KOPT-K1 (cell line): ENCODE data around the gene NOX5.

Experiments used
- H3K27ac ChIP-seq: fragments of 200-600 bp; sonication (generic); 2 replicates; pipeline ENCODE4 v1.5.1; 2016; ENCODE audit warnings: antibody characterized with exemption, mild to moderate bottlenecking, low read depth, low read length; ENCODE audit not compliant: poor library complexity, severe bottlenecking
- H3K36me3 ChIP-seq: fragments of 200-600 bp; sonication (generic); 2 replicates; pipeline ENCODE4 v1.5.1; 2017; ENCODE audit warnings: antibody characterized with exemption, mild to moderate bottlenecking, low read length, moderate library complexity; ENCODE audit not compliant: insufficient read depth
- H3K9me3 ChIP-seq: fragments of 200-600 bp; sonication (generic); 2 replicates; pipeline ENCODE4 v1.5.1; 2017; ENCODE audit warnings: antibody characterized with exemption, low read length, mild to moderate bottlenecking; ENCODE audit not compliant: insufficient read depth, poor library complexity, severe bottlenecking

The NOX5 gene

GRCh38 chr15:69025320-69025719 lies 10.8 kb downstream of the NOX5 start:
- no peaks in the 10 kb centered on the region for H3K9me3 ChIP-seq
- H3K27ac ChIP-seq, result no peak overlapping the region
- no peaks in the 10 kb centered on the region for H3K36me3 ChIP-seq

GRCh38 chr15:69026355-69026754 lies 11.9 kb downstream of the NOX5 start:
- Histone ChIP-seq H3K9me3 (no peaks in the 10 kb centered on the region), H3K36me3 (no peaks in the 10 kb centered on the region), H3K27ac (no peak overlapping the region)

- no peak overlapping the region for H3K27ac ChIP-seq
- H3K36me3 ChIP-seq, result no peaks in the 10 kb centered on the region
- H3K9me3 ChIP-seq, result no peaks in the 10 kb centered on the region
Measured at GRCh38 chr15:69027976-69028518, 13.6 kb downstream of the NOX5 start.

- Histone ChIP-seq H3K27ac (no peak overlapping the region), H3K36me3 (no peaks in the 10 kb centered on the region), H3K9me3 (no peaks in the 10 kb centered on the region)
Measured at GRCh38 chr15:69031013-69032001, 16.8 kb downstream of the NOX5 start.

- H3K9me3 ChIP-seq, result no peaks in the 10 kb centered on the region
- H3K27ac ChIP-seq, result no peak overlapping the region
Measured at GRCh38 chr15:69032031-69032430, 17.5 kb downstream of the NOX5 start.

GRCh38 chr15:69032703-69033373 lies 18.3 kb downstream of the NOX5 start:
- no peaks in the 10 kb centered on the region for H3K9me3 ChIP-seq
- no peak overlapping the region for H3K27ac ChIP-seq

More at GRCh38 chr15:69032031-69032430, 17.5 kb downstream of the NOX5 start:
- no peaks in the 10 kb centered on the region for H3K36me3 ChIP-seq

GRCh38 chr15:69034352-69034751 lies 19.9 kb downstream of the NOX5 start:
- Histone ChIP-seq H3K27ac (no peak overlapping the region), H3K36me3 (no peaks in the 10 kb centered on the region), H3K9me3 (no peaks in the 10 kb centered on the region)

More at GRCh38 chr15:69032703-69033373, 18.3 kb downstream of the NOX5 start:
- H3K36me3 ChIP-seq, result no peaks in the 10 kb centered on the region

- H3K27ac ChIP-seq, result no peak overlapping the region
- no peaks in the 10 kb centered on the region for H3K9me3 ChIP-seq
- no peaks in the 10 kb centered on the region for H3K36me3 ChIP-seq
Measured at GRCh38 chr15:69035205-69035917, 20.9 kb downstream of the NOX5 start.

GRCh38 chr15:69035918-69036258 lies 21.4 kb downstream of the NOX5 start:
- H3K36me3 ChIP-seq, result no peaks in the 10 kb centered on the region
- H3K27ac ChIP-seq, result no peak overlapping the region
- H3K9me3 ChIP-seq, result no peaks in the 10 kb centered on the region

GRCh38 chr15:69036826-69037225 lies 22.3 kb downstream of the NOX5 start:
- Histone ChIP-seq H3K27ac (no peak overlapping the region), H3K9me3 (no peaks in the 10 kb centered on the region), H3K36me3 (no peaks in the 10 kb centered on the region)

GRCh38 chr15:69037482-69037881 lies 23.0 kb downstream of the NOX5 start:
- Histone ChIP-seq H3K27ac (no peak overlapping the region), H3K9me3 (no peaks in the 10 kb centered on the region), H3K36me3 (no peaks in the 10 kb centered on the region)

- Histone ChIP-seq H3K9me3 (no peaks in the 10 kb centered on the region), H3K36me3 (no peaks in the 10 kb centered on the region), H3K27ac (no peak overlapping the region)
Measured at GRCh38 chr15:69037977-69038376, 23.5 kb downstream of the NOX5 start.

GRCh38 chr15:69038508-69038907 lies 24.0 kb downstream of the NOX5 start:
- Histone ChIP-seq H3K9me3 (no peaks in the 10 kb centered on the region), H3K27ac (no peak overlapping the region), H3K36me3 (no peaks in the 10 kb centered on the region)

- Histone ChIP-seq H3K36me3 (no peaks in the 10 kb centered on the region), H3K27ac (no peak overlapping the region), H3K9me3 (no peaks in the 10 kb centered on the region)
Measured at GRCh38 chr15:69039516-69040225, 25.2 kb downstream of the NOX5 start.
